HepG2 (cell line): ENCODE results near the gene ACADS. TPM values are rescaled to one million over a fixed set of nuclear protein-coding genes. Genes with fewer than 3 reads are reported as not detected.

ENCODE experiments used
- GATAD1 ChIP-seq: IDR thresholded peaks from 2 replicates; pipeline ENCODE4 v1.6.1; 2016; ENCODE audit warnings: missing genetic modification reagents, missing compliant biosample characterization
- NFIB ChIP-seq: sonication (generic); formaldehyde crosslinking; IDR thresholded peaks from 2 replicates; pipeline ENCODE4 v1.9.0; 2021; ENCODE audit warnings: missing genetic modification reagents, mild to moderate bottlenecking, borderline replicate concordance
- ZNF136 ChIP-seq: sonication (generic); formaldehyde crosslinking; IDR thresholded peaks from 2 replicates; pipeline ENCODE4 v1.8.1; 2022; ENCODE audit warnings: low read depth, mild to moderate bottlenecking, moderate library complexity, missing genetic modification reagents
- ZNF230 ChIP-seq: sonication (generic); formaldehyde crosslinking; IDR thresholded peaks from 2 replicates; pipeline ENCODE4 v1.4.0; 2020; ENCODE audit warnings: mild to moderate bottlenecking, missing genetic modification reagents
- ZNF251 ChIP-seq: sonication (generic); formaldehyde crosslinking; IDR thresholded peaks from 2 replicates; pipeline ENCODE4 v1.9.0; 2021; ENCODE audit warnings: mild to moderate bottlenecking, missing genetic modification reagents
- ZNF30 ChIP-seq: sonication (generic); formaldehyde crosslinking; IDR thresholded peaks from 2 replicates; pipeline ENCODE4 v1.5.0; 2020; ENCODE audit warnings: mild to moderate bottlenecking, missing genetic modification reagents
- ZNF766 ChIP-seq: sonication (generic); formaldehyde crosslinking; IDR thresholded peaks from 2 replicates; pipeline ENCODE4 v1.5.0; 2020; ENCODE audit warnings: missing genetic modification reagents, borderline replicate concordance
- ZNF781 ChIP-seq: sonication (generic); formaldehyde crosslinking; IDR thresholded peaks from 2 replicates; pipeline ENCODE4 v1.5.1; 2020; ENCODE audit warnings: borderline replicate concordance, mild to moderate bottlenecking, missing genetic modification reagents; ENCODE audit errors: not compliant biosample characterization
- polyA plus RNA-seq, 8 experiments: library from polyadenylated mRNA; depleted of rRNA in 3 of 8; stranded (reverse) in 7 of 8; unstranded in 1 of 8; fragments of >200 nt; fragmentation: Illumina TruSeq in 4 of 8; extraction: Trizol in 4 of 8; gene quantifications; 2 replicates each; pipeline versions ENCODE4 v1.2.1 to v1.2.3, GENCODE V29; 2011 to 2016; ENCODE audit warnings: low read depth in 4 of 8, missing spikeins in 1 of 8, mixed read lengths in 1 of 8; ENCODE audit not compliant: insufficient read depth in 1 of 8
- total RNA-seq, 5 experiments: library from RNA; depleted of rRNA; stranded (reverse); fragments of >200 nt; fragmentation: Illumina TruSeq; extraction: Trizol; gene quantifications; 2 replicates each; pipeline ENCODE4 v1.2.3, GENCODE V29; 2016; ENCODE audit warnings: low read depth in 1 of 5
- TF ChIP-seq, protein P1 (sequence below): sonication (generic); formaldehyde crosslinking; IDR thresholded peaks from 2 replicates; pipeline ENCODE4 v1.4.0; 2020; ENCODE audit warnings: missing genetic modification reagents
- TF ChIP-seq, protein P2 (sequence below): fragments of 450-650 bp; IDR thresholded peaks from 2 replicates; pipeline ENCODE4 v1.6.1; 2017; ENCODE audit warnings: mild to moderate bottlenecking
- TF ChIP-seq, protein P3 (sequence below): sonication (generic); formaldehyde crosslinking; IDR thresholded peaks from 2 replicates; pipeline ENCODE4 v1.4.0; 2020; ENCODE audit warnings: missing genetic modification reagents, borderline replicate concordance
- TF ChIP-seq, protein P4 (sequence below), 2 experiments: sonication (generic) in 1 of 2; formaldehyde crosslinking in 1 of 2; IDR thresholded peaks; 2 replicates each; pipeline versions ENCODE4 v1.4.0 to v1.6.1; 2018 to 2020; ENCODE audit warnings: missing genetic modification reagents in 2 of 2, borderline replicate concordance in 1 of 2, low read depth in 1 of 2, mild to moderate bottlenecking in 1 of 2, missing biosample characterization in 1 of 2
- TF ChIP-seq, protein P5 (sequence below): sonication (generic); formaldehyde crosslinking; conservative IDR thresholded peaks from 2 replicates; pipeline ENCODE4 v1.5.0; 2020; ENCODE audit warnings: missing genetic modification reagents
- TF ChIP-seq, protein P6 (sequence below): sonication (generic); formaldehyde crosslinking; IDR thresholded peaks from 2 replicates; pipeline ENCODE4 v1.8.0; 2022; ENCODE audit warnings: mild to moderate bottlenecking, missing genetic modification reagents; ENCODE audit not compliant: insufficient replicate concordance

The ACADS gene
- total and polyA plus RNA-seq, 2 of the 13 experiments (the other 11 are each of a cell fraction or from before 2014, with no cell fraction given): 17.4 to 27.7 TPM

DNA sequence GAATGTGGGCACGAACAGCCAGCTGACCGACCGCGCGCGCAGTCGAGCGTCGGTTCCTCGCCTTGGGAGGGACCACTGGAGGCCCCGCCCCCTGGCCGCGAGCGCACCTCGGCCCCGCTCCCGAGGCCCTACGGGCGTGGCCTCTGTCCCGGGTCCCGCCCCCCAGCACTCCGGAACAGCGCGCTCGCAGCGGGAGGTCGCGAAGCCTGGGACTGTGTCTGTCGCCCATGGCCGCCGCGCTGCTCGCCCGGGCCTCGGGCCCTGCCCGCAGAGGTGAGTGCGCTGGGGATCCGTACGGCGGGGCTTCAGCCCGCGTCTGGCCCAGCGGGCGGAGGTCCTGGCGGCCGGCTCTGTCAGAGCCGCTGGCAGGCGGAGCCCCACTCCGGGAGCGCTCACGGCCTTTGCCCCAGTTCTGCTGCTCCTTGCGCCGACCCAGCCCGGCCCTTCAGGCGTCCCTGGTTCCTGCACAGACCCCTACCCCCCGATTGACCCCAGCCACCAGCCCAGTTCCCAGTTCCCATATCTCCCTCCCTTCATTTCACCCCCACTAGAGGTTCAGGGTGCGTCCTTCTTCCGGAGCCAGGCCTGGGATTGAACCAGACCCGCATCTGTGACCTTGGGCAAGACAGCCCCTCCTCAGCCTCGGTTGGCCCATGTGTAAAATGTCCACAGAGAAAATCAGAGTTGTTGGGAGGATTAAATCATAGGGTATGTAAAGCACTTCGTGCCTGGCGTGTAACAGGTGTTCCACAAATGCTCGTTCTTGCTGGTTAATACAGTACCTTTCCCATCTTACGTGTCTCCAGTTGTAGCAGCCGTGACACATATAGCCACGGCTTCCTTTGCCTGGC lies at the start of gene ACADS (continued):
- TF ChIP-seq, protein P1, sequence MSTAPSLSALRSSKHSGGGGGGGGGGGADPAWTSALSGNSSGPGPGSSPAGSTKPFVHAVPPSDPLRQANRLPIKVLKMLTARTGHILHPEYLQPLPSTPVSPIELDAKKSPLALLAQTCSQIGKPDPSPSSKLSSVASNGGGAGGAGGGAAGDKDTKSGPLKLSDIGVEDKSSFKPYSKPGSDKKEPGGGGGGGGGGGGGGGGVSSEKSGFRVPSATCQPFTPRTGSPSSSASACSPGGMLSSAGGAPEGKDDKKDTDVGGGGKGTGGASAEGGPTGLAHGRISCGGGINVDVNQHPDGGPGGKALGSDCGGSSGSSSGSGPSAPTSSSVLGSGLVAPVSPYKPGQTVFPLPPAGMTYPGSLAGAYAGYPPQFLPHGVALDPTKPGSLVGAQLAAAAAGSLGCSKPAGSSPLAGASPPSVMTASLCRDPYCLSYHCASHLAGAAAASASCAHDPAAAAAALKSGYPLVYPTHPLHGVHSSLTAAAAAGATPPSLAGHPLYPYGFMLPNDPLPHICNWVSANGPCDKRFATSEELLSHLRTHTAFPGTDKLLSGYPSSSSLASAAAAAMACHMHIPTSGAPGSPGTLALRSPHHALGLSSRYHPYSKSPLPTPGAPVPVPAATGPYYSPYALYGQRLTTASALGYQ (CRISPR knock-in tag): no peak
- peak; percentile 44; the same call in 1 of the 2 replicates for TF ChIP-seq ZNF230
- TF ChIP-seq, protein P2, sequence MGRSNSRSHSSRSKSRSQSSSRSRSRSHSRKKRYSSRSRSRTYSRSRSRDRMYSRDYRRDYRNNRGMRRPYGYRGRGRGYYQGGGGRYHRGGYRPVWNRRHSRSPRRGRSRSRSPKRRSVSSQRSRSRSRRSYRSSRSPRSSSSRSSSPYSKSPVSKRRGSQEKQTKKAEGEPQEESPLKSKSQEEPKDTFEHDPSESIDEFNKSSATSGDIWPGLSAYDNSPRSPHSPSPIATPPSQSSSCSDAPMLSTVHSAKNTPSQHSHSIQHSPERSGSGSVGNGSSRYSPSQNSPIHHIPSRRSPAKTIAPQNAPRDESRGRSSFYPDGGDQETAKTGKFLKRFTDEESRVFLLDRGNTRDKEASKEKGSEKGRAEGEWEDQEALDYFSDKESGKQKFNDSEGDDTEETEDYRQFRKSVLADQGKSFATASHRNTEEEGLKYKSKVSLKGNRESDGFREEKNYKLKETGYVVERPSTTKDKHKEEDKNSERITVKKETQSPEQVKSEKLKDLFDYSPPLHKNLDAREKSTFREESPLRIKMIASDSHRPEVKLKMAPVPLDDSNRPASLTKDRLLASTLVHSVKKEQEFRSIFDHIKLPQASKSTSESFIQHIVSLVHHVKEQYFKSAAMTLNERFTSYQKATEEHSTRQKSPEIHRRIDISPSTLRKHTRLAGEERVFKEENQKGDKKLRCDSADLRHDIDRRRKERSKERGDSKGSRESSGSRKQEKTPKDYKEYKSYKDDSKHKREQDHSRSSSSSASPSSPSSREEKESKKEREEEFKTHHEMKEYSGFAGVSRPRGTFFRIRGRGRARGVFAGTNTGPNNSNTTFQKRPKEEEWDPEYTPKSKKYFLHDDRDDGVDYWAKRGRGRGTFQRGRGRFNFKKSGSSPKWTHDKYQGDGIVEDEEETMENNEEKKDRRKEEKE: no peak
- TF ChIP-seq NFIB (CRISPR knock-in tag): no peak
- no peak; the same call in 1 of the 2 replicates for TF ChIP-seq GATAD1 (CRISPR knock-in tag)
- TF ChIP-seq, protein P3, sequence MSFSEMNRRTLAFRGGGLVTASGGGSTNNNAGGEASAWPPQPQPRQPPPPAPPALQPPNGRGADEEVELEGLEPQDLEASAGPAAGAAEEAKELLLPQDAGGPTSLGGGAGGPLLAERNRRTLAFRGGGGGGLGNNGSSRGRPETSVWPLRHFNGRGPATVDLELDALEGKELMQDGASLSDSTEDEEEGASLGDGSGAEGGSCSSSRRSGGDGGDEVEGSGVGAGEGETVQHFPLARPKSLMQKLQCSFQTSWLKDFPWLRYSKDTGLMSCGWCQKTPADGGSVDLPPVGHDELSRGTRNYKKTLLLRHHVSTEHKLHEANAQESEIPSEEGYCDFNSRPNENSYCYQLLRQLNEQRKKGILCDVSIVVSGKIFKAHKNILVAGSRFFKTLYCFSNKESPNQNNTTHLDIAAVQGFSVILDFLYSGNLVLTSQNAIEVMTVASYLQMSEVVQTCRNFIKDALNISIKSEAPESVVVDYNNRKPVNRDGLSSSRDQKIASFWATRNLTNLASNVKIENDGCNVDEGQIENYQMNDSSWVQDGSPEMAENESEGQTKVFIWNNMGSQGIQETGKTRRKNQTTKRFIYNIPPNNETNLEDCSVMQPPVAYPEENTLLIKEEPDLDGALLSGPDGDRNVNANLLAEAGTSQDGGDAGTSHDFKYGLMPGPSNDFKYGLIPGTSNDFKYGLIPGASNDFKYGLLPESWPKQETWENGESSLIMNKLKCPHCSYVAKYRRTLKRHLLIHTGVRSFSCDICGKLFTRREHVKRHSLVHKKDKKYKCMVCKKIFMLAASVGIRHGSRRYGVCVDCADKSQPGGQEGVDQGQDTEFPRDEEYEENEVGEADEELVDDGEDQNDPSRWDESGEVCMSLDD (CRISPR knock-in tag): no peak
- TF ChIP-seq, protein P4, sequence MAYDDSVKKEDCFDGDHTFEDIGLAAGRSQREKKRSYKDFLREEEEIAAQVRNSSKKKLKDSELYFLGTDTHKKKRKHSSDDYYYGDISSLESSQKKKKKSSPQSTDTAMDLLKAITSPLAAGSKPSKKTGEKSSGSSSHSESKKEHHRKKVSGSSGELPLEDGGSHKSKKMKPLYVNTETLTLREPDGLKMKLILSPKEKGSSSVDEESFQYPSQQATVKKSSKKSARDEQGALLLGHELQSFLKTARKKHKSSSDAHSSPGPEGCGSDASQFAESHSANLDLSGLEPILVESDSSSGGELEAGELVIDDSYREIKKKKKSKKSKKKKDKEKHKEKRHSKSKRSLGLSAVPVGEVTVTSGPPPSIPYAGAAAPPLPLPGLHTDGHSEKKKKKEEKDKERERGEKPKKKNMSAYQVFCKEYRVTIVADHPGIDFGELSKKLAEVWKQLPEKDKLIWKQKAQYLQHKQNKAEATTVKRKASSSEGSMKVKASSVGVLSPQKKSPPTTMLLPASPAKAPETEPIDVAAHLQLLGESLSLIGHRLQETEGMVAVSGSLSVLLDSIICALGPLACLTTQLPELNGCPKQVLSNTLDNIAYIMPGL (CRISPR knock-in tag; IDR thresholded peaks at IDR 0.05; ENCODE audit: borderline replicate concordance in 1 of 2, low read depth in 1 of 2): peak; percentile 18 to 67; a peak in 2 of 4 replicates
- TF ChIP-seq, protein P5, sequence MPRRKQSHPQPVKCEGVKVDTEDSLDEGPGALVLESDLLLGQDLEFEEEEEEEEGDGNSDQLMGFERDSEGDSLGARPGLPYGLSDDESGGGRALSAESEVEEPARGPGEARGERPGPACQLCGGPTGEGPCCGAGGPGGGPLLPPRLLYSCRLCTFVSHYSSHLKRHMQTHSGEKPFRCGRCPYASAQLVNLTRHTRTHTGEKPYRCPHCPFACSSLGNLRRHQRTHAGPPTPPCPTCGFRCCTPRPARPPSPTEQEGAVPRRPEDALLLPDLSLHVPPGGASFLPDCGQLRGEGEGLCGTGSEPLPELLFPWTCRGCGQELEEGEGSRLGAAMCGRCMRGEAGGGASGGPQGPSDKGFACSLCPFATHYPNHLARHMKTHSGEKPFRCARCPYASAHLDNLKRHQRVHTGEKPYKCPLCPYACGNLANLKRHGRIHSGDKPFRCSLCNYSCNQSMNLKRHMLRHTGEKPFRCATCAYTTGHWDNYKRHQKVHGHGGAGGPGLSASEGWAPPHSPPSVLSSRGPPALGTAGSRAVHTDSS (CRISPR knock-in tag): no peak
- TF ChIP-seq ZNF766 (CRISPR knock-in tag): no peak
- TF ChIP-seq, protein P6, sequence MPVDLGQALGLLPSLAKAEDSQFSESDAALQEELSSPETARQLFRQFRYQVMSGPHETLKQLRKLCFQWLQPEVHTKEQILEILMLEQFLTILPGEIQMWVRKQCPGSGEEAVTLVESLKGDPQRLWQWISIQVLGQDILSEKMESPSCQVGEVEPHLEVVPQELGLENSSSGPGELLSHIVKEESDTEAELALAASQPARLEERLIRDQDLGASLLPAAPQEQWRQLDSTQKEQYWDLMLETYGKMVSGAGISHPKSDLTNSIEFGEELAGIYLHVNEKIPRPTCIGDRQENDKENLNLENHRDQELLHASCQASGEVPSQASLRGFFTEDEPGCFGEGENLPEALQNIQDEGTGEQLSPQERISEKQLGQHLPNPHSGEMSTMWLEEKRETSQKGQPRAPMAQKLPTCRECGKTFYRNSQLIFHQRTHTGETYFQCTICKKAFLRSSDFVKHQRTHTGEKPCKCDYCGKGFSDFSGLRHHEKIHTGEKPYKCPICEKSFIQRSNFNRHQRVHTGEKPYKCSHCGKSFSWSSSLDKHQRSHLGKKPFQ: peak; percentile 51
- TF ChIP-seq ZNF781 (CRISPR knock-in tag): no peak
- no peak for TF ChIP-seq ZNF136
- no peak for TF ChIP-seq ZNF251 (CRISPR knock-in tag)
- TF ChIP-seq ZNF30 (CRISPR knock-in tag): no peak
